Right cardiac atrium (tissue), 5 donors: Measurements from ENCODE around the gene TSG101. TPM values are rescaled to one million over a fixed set of nuclear protein-coding genes. Genes with fewer than 3 reads are reported as not detected.

Source experiments
- ATAC-seq, 2 donors: fragments of 200-7000 bp; cut with Tn5 transposase; one replicate each; pipeline versions ENCODE4 v1.8.0 to v1.9.1; 2020; ENCODE audit warnings: moderate library complexity in 2 of 2, mild to moderate bottlenecking in 1 of 2
- DNase-seq, 3 donors: peaks; one replicate each; pipeline ENCODE4 v3.0.0-alpha.2; 2020
- H3K27ac ChIP-seq: one replicate; pipeline ENCODE4 v1.5.1; 2013; ENCODE audit warnings: mild to moderate bottlenecking, low read length, control low read depth, moderate library complexity
- H3K27me3 ChIP-seq: one replicate; pipeline ENCODE4 v1.6.1; 2013; ENCODE audit not compliant: control insufficient read depth, insufficient read depth
- H3K4me1 ChIP-seq: one replicate; pipeline ENCODE4 v1.6.1; 2013; ENCODE audit warnings: low read length; ENCODE audit not compliant: control insufficient read depth, insufficient read depth
- H3K4me3 ChIP-seq: one replicate; pipeline ENCODE4 v1.5.1; 2013; ENCODE audit warnings: low read length, control low read depth
- H3K9me3 ChIP-seq: one replicate; pipeline ENCODE4 v1.6.1; 2013; ENCODE audit warnings: low read length; ENCODE audit not compliant: control insufficient read depth
- WGBS: extraction: QIAGEN DNeasy Blood & Tissue Kit; methylation state at CpG from one replicate; pipeline ENCODE4 v1.1.7; 2013; 5-methylcytosine and 5-hydroxymethylcytosine counted together
- intact Hi-C, 4 donors: fragments of 100-400 bp; cut with DNase I; formaldehyde crosslinking; loops; one replicate each; pipeline versions ENCODE4 v1.11.0 to v1.14.0; 2022 to 2023
- polyA plus RNA-seq: library from polyadenylated mRNA; stranded (reverse); fragments of 200-250 nt; gene quantifications from one replicate; pipeline ENCODE4 v1.2.3, GENCODE V29; 2013
- total RNA-seq, 4 donors: library from RNA; stranded (reverse); fragmentation: NEBNext Ultra II Directional; extraction: Animal tissue kit (Norgen Biotek cat#: 25700); gene quantifications; one replicate each; pipeline ENCODE4 v1.2.1, GENCODE V29; 2021
- donor health status: healthy with polysubstance abuse.
- donor health status: DM: no; HTN: yes; CAD: no.
- donor health status: DM: no; HTN: no; CAD: no.
- donor health status: DM: no; HTN: yes; CAD: no; lungs with severe emphysema.
- donor health status: DM: yes; HTN: yes; CAD: no.

The TSG101 gene
- total and polyA plus RNA-seq, 5 donors, result 52.2 to 58.4 (median 55.2) TPM

DNA sequence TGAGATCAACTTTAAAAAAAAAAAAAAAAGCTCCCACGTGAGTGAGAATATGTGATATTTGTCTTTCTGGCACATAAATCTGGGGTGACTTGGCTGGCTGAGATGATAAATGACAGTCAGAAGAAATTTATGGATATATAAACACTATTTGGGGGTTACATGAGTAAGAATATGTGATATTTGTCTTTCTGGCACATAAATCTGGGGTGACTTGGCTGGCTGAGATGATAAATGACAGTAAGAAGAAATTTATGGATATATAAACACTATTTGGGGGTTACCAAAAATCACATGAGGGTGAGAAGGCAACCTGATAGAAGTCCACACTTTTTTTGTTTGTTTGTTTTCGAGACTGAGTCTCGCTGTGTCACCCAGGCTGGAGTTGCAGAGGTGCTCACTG lies 6.6 kb upstream of the TSG101 start:
- DNase-seq (no peak), ATAC-seq (no peak)
- Histone ChIP-seq H3K27me3 (no peaks in the 10 kb centered on the region), H3K27ac (no peak overlapping the region), H3K4me3 (no peak overlapping the region), H3K9me3 (no peaks in the 10 kb centered on the region), H3K4me1 (no peaks in the 10 kb centered on the region)
- intact Hi-C loops, result no loop called here
- WGBS, result 96% methylated on average over 3 of the region's 3 CpGs

DNA sequence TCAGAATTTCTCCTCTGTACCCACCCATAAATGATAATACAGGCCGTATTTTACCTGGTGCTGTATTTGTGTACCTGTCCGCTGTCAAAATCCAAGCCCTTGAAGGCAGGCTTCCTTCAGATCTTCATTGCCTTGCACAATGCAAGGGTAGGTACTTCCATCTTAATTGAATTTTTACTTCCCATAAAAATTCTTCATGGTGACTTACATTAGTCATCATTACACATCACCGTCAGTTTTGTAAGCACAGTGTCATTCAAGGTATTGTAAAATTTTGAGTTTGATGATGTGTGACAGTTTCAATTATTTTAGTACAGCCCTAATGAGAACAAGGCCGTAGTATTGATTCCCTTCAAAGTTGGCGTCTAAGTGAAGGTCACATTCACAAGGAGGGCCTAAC lies 770 bp upstream of the TSG101 start:
- ATAC-seq (no peak), DNase-seq (no peak)
- H3K9me3 ChIP-seq, result no peaks in the 10 kb centered on the region
- intact Hi-C loops, result loop anchor here in 2 of 4 donors (10.0 kb wide), 2 partner anchors 133 to 203 kb away; partner anchors contain the start of genes GTF2H1 (in 1 of the 2), HPS5 (in 1 of the 2) and LDHA (in 1 of the 2)
- H3K27ac ChIP-seq, result peak overlapping the region; percentile 37
- H3K27me3 ChIP-seq, result no peaks in the 10 kb centered on the region
- WGBS, result 44% methylated on average over 5 of the region's 5 CpGs
- H3K4me1 ChIP-seq, result no peaks in the 10 kb centered on the region
- peak overlapping the region; percentile 65 for H3K4me3 ChIP-seq

DNA sequence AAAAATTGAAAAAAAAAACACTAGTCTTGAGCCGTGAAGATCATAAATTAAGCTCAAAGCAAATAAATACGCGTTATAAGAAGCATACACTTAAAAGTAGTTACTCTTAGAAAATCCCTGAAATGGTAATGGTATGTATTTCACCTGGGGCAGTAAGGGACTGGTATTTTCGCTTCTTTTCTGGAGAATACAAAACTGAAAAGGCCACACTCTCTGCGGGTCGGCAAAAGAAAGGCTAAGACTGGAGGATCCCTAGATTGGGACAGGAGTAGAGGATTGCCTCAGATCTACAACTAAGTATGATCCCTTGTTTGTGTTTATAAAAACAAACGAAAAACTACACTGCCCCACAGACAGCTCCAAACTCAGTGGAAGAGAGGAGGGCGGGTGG lies 617 bp downstream of the TSG101 start:
- ATAC-seq, result no peak
- intact Hi-C loops, result loop anchor here in 2 of 4 donors (10.0 kb wide), 2 partner anchors 131 to 201 kb away; partner anchors contain the start of genes GTF2H1 (in 1 of the 2), HPS5 (in 1 of the 2) and LDHA (in 1 of the 2)
- no peaks in the 10 kb centered on the region for H3K4me1 ChIP-seq

DNA sequence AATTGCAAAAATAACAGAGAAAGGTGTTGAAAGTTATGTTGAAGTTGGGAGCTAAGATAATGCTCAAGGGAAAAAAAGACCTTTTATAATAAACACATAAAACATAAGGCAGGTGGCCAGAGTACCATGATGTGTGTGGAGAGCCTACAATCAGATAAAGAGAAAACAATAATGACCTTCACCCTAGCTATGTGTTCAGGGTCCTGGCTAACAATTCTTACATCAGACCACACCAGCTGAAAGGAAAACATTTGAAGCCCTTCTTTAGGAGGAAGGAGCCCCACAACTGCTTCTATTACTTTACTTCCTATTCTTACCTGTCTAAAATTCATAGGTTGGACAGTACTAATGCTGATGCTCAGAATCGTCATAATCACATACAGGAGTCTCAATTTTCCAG lies 2.5 kb downstream of the TSG101 start:
- ATAC-seq, result no peak
- H3K9me3 ChIP-seq, result no peaks in the 10 kb centered on the region
- intact Hi-C loops, result loop anchor here in 2 of 4 donors (10.0 kb wide), 2 partner anchors 129 to 199 kb away; partner anchors contain the start of genes GTF2H1 (in 1 of the 2), HPS5 (in 1 of the 2) and LDHA (in 1 of the 2)
- no peak overlapping the region for H3K4me3 ChIP-seq
- no peak for DNase-seq
- H3K27ac ChIP-seq, result no peak overlapping the region
- no peaks in the 10 kb centered on the region for H3K4me1 ChIP-seq
- 96% methylated on average over 1 of the region's 1 CpG for WGBS
- no peaks in the 10 kb centered on the region for H3K27me3 ChIP-seq

More for the DNA sequence above, 617 bp downstream of the TSG101 start:
- under 1% methylated on average over 8 of the region's 8 CpGs for WGBS
- Histone ChIP-seq H3K4me3 (peak overlapping the region; percentile 65), H3K9me3 (no peaks in the 10 kb centered on the region), H3K27me3 (no peaks in the 10 kb centered on the region), H3K27ac (peak overlapping the region; percentile 91)
- no peak for DNase-seq

DNA sequence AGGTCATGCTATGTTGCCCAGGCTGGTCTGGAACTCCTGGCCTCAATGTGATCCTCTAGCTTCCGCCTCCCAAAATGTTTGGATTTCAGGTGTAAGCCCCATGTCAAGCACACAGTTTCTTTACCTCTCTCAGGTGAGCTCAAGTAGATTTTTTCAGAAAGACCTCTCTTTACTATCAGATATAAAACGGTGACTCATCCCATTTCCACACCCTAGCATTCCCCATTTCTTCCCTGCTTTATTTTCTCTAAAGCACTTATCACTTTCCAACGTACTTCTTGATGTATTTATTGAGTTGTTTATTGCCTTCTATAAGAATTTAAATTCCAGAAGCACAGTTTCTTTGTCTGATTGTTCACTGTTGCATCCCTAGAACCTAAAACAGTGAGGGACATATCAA lies 3.7 kb downstream of the TSG101 start:
- intact Hi-C loops, result loop anchor here in 2 of 4 donors (10.0 kb wide), 2 partner anchors 128 to 198 kb away; partner anchors contain the start of genes GTF2H1 (in 1 of the 2), HPS5 (in 1 of the 2) and LDHA (in 1 of the 2)
- Histone ChIP-seq H3K9me3 (no peaks in the 10 kb centered on the region), H3K4me1 (no peaks in the 10 kb centered on the region), H3K4me3 (no peak overlapping the region), H3K27me3 (no peaks in the 10 kb centered on the region), H3K27ac (no peak overlapping the region)
- DNase-seq (no peak), ATAC-seq (no peak)
- WGBS, result 87% methylated on average over 3 of the region's 3 CpGs

DNA sequence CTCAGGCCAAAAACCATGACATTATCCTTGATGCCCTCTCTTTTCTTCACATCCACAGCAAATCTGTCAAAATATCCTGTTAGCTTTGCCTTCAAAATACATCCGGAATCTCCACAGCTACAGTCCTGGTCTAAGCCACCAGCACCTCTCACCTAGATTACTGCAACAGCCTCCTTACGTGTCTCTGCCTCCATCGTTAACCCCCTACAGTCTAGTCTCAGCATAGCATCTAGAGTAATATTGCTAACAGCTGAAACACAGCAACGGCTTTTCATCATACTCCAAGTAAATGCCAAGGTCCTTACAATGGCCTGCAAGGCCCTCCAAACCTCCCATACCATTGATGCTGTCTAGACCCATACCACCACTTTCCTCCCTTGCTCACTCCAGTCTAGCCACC lies 4.4 kb downstream of the TSG101 start:
- no peak for ATAC-seq
- intact Hi-C loops, result loop anchor here in 2 of 4 donors (10.0 kb wide), 2 partner anchors 128 to 198 kb away; partner anchors contain the start of genes GTF2H1 (in 1 of the 2), HPS5 (in 1 of the 2) and LDHA (in 1 of the 2)
- H3K9me3 ChIP-seq, result no peaks in the 10 kb centered on the region

DNA sequence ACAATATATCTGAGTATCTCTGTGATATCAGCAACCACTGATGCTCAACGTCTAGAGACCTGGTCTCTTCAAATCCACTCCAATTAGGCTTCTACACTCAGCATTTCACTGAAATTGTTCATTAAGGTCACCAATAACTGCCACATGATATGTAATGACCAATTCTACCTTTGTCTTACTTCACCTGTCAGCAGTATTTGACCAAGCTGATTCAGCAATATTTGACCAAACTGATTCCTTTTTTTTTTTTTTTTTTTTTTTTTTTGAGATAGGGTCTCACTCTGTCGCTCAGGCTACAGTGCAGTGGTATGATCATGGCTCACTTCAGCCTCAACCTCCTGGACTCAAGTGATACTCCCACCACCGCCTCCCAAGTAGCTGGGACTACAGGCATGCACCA lies 5.6 kb downstream of the TSG101 start:
- H3K27me3 ChIP-seq, result no peaks in the 10 kb centered on the region
- no peak overlapping the region for H3K27ac ChIP-seq
- intact Hi-C loops, result loop anchor here in 2 of 4 donors (10.0 kb wide), 2 partner anchors 126 to 196 kb away; partner anchors contain the start of genes GTF2H1 (in 1 of the 2), HPS5 (in 1 of the 2) and LDHA (in 1 of the 2)
- WGBS, result 85% methylated on average over 3 of the region's 3 CpGs
- H3K4me3 ChIP-seq, result no peak overlapping the region
- DNase-seq, result no peak
- H3K4me1 ChIP-seq, result no peaks in the 10 kb centered on the region
- H3K9me3 ChIP-seq, result no peaks in the 10 kb centered on the region
- no peak for ATAC-seq

More for the DNA sequence above, 4.4 kb downstream of the TSG101 start:
- no peak for DNase-seq
- Histone ChIP-seq H3K4me3 (no peak overlapping the region), H3K27ac (no peak overlapping the region), H3K4me1 (no peaks in the 10 kb centered on the region), H3K27me3 (no peaks in the 10 kb centered on the region)
- WGBS, result 61% methylated on average over 4 of the region's 4 CpGs

DNA sequence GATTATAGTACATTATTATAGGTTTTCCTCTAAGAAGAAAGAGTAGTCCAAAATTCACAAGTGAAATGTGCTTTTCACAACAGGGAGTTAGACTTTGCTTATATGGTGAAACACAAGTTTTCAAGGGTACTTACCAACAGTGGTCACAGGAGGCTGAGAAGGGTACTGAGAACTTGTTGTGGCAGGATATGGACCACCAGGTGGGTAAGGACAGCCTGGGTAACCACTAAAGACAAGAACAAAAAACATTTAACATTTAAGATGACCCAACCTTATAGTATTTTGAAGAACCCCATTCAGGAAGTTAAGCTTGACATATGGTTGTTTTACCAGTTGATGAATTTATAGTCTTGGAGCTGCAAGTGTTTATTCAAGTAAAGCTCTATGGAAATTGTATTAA lies 24.4 kb downstream of the TSG101 start:
- no peak overlapping the region for H3K4me3 ChIP-seq
- no peaks in the 10 kb centered on the region for H3K4me1 ChIP-seq
- no peaks in the 10 kb centered on the region for H3K27me3 ChIP-seq
- H3K9me3 ChIP-seq, result no peaks in the 10 kb centered on the region
- intact Hi-C loops, result no loop called here
- ATAC-seq, result no peak
- no peak overlapping the region for H3K27ac ChIP-seq
- DNase-seq, result no peak

DNA sequence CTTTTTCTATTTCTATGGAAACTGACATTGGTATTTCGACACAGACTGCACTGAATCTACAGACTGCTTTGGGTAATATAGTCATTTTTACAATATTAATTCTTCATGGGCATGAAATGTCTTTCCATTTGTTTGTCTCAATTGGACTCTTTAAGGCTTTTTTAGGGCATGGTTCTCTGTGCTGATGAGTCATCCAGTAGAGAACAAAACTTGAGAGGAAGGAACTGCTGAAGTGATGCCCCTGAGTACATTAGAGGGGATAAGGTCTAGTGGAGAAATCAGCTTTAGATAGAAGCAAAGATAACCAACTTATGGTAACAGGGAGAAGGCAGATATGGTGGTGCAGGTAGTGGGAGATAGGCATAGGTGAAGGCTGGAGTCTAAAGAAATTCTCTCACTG lies 25.1 kb downstream of the TSG101 start:
- H3K9me3 ChIP-seq, result no peaks in the 10 kb centered on the region
- 99% methylated on average over 1 of the region's 1 CpG for WGBS
- no peaks in the 10 kb centered on the region for H3K4me1 ChIP-seq
- intact Hi-C loops, result no loop called here
- no peaks in the 10 kb centered on the region for H3K27me3 ChIP-seq
- DNase-seq (no peak), ATAC-seq (no peak)
- H3K4me3 ChIP-seq, result no peak overlapping the region
- H3K27ac ChIP-seq, result no peak overlapping the region

DNA sequence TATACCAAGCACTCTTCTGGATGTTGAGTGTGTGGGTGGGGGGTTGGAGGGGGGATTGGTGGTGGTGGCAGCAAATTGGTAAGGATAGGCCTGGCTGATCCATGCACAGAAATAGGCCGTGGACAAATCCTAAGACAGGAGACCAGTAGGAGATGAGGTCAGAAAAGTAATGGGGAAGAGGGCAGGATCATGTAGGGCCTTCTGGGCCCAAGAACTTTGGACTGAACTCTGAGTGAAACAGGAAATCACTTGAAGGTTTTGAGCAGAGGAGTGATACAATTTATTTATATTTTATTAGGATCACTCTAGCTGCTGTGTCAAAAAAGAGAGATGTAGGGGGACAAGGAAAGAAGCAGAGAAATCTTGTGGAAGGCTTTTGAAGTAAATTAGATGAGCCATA lies 28.7 kb downstream of the TSG101 start:
- Histone ChIP-seq H3K4me1 (no peaks in the 10 kb centered on the region), H3K27ac (no peak overlapping the region), H3K4me3 (no peak overlapping the region), H3K9me3 (no peaks in the 10 kb centered on the region), H3K27me3 (no peaks in the 10 kb centered on the region)
- WGBS, result 91% methylated on average over 1 of the region's 1 CpG
- ATAC-seq (no peak), DNase-seq (no peak)
- intact Hi-C loops, result no loop called here

DNA sequence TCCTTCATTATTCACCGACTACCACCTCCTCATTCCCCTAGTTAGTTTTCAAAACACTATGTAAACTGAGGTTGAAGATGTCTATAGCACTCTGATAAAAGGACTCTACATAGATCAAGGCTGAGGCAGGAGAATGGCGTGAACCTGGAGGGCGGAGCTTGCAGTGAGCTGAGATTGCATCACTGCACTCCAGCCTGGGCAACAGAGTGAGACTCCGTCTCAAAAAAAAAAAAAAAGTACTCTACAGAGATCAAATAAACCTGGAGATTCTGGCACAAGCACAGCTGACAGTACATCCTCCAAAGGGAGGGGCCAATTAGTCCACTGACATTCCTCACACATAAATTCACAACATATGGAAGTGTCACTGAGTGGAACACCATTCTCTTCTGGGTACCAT lies 31.0 kb downstream of the TSG101 start:
- Histone ChIP-seq H3K9me3 (no peaks in the 10 kb centered on the region), H3K4me1 (no peaks in the 10 kb centered on the region), H3K4me3 (no peak overlapping the region), H3K27ac (no peak overlapping the region), H3K27me3 (no peaks in the 10 kb centered on the region)
- no peak for ATAC-seq
- intact Hi-C loops, result no loop called here
- WGBS, result 87% methylated on average over 4 of the region's 4 CpGs
- DNase-seq, result no peak

DNA sequence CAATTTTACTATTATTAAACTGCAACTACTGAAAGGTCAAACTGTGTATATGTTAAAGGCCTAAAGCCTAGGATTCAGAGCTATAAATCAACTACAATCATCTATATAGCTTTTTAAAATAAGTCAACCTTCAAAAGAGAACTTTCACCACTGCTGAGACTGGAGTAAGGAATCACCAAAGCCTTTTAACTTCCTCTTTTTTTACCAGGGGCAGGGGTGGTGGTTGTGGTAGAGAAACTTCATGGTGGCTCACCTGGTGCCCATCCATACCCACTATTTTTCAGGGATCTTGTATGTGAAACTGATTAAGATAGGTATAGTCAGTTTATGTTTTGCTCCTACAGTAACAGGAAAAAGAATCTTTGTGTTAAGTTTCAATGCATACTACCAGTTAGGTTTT lies 31.5 kb downstream of the TSG101 start:
- H3K9me3 ChIP-seq, result no peaks in the 10 kb centered on the region
- DNase-seq (no peak), ATAC-seq (no peak)
- intact Hi-C loops, result no loop called here
- H3K4me1 ChIP-seq, result no peaks in the 10 kb centered on the region
- no peaks in the 10 kb centered on the region for H3K27me3 ChIP-seq
- H3K4me3 ChIP-seq, result no peak overlapping the region
- H3K27ac ChIP-seq, result no peak overlapping the region
